ENCODE data around the gene MYH15. TPM values are rescaled to one million over a fixed set of nuclear protein-coding genes. Genes with fewer than 3 reads are reported as not detected.
A peak's percentile ranks its signal among the peaks of the same experiment; 100 is the strongest.

Gene MYH15
- total and polyA plus RNA-seq, 4 donors, result 0.06 to 0.31 (median 0.25) TPM

DNA sequence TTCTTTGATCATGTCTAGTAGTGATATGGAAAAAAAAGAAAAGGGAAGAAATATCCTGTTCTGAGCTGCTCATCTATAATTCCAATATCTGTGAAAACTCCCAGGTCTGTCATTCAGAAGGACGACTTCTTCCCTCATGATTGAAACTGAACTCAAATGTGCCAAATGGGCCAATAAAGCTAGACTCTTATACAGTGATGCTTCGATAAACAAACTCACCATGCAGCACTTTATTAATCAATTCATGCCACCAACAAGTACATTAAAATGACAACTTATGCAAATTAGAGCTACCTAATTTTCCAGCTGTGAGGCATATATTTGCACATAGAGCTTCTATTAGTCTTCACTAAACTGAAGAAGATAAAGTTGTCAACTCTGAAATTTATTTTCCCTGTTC, 15.6 kb upstream of the MYH15 start:
- H3K4me3 ChIP-seq, result no peak overlapping the region
- no peaks in the 10 kb centered on the region for H3K36me3 ChIP-seq (ENCODE audit: control insufficient read depth in 4 of 4, insufficient read depth in 4 of 4, low read length in 4 of 4)
- no peak overlapping the region for H3K27ac ChIP-seq (ENCODE audit: low read depth in 1 of 2, low read length in 1 of 2)
- TF ChIP-seq, protein P1, sequence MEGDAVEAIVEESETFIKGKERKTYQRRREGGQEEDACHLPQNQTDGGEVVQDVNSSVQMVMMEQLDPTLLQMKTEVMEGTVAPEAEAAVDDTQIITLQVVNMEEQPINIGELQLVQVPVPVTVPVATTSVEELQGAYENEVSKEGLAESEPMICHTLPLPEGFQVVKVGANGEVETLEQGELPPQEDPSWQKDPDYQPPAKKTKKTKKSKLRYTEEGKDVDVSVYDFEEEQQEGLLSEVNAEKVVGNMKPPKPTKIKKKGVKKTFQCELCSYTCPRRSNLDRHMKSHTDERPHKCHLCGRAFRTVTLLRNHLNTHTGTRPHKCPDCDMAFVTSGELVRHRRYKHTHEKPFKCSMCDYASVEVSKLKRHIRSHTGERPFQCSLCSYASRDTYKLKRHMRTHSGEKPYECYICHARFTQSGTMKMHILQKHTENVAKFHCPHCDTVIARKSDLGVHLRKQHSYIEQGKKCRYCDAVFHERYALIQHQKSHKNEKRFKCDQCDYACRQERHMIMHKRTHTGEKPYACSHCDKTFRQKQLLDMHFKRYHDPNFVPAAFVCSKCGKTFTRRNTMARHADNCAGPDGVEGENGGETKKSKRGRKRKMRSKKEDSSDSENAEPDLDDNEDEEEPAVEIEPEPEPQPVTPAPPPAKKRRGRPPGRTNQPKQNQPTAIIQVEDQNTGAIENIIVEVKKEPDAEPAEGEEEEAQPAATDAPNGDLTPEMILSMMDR (IDR thresholded peaks at IDR 0.05; ENCODE audit: control extremely low read depth, extremely low read depth), result no peak
- 90 to 94% methylated on average over 2 of the region's 2 CpGs for WGBS, 2 donors
- H3K27me3 ChIP-seq (ENCODE audit: control insufficient read depth in 3 of 3, insufficient read depth in 3 of 3, low read length in 2 of 3), result no peaks in the 10 kb centered on the region
- H3K9ac ChIP-seq (ENCODE audit: insufficient read depth in 1 of 2, low read length in 2 of 2), result no peak overlapping the region
- peaks cover 0 to 12% (median 0%) of the 10 kb centered on the region in 5 donors for H3K4me1 ChIP-seq (ENCODE audit: control insufficient read depth in 5 of 5, insufficient read depth in 5 of 5, low read length in 5 of 5)
- ATAC-seq (ENCODE audit: insufficient read depth, low FRiP score) (no peak), DNase-seq (no peak)
- H3K9me3 ChIP-seq (ENCODE audit: control insufficient read depth in 4 of 4, insufficient read depth in 3 of 4, low read length in 3 of 4), result no peaks in the 10 kb centered on the region

DNA sequence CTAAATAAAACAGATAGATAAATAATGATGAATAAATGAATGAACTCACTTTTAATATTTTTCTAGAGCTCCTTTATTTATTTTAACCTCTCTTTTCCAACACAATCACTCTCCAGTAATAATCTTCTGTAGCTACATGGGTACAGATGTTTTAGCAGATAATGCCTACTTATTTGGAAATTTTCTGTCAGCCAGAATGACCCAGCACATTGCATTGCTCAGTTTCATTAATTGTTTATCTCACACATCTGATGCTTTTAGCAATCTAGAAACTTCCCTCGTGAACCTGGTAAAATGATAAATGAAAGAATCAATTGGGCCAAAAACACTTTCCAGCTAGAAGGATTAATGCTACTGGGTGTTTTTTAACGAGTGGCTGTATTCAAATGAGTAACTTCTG, 14.9 kb upstream of the MYH15 start:
- no peak overlapping the region for H3K4me3 ChIP-seq
- H3K4me1 ChIP-seq (ENCODE audit: control insufficient read depth in 5 of 5, insufficient read depth in 5 of 5, low read length in 5 of 5), result peaks cover 0 to 12% (median 0%) of the 10 kb centered on the region in 5 donors
- H3K9ac ChIP-seq (ENCODE audit: insufficient read depth in 1 of 2, low read length in 2 of 2), result no peak overlapping the region
- no peak overlapping the region for H3K27ac ChIP-seq (ENCODE audit: low read depth in 1 of 2, low read length in 1 of 2)
- ATAC-seq (ENCODE audit: insufficient read depth, low FRiP score) (no peak), DNase-seq (no peak)
- 62 to 63% methylated on average over 2 of the region's 2 CpGs for whole genome bisulfite sequencing, 2 donors
- no peaks in the 10 kb centered on the region for H3K9me3 ChIP-seq (ENCODE audit: control insufficient read depth in 4 of 4, insufficient read depth in 3 of 4, low read length in 3 of 4)
- no peaks in the 10 kb centered on the region for H3K36me3 ChIP-seq (ENCODE audit: control insufficient read depth in 4 of 4, insufficient read depth in 4 of 4, low read length in 4 of 4)
- TF ChIP-seq, protein P1 (IDR thresholded peaks at IDR 0.05; ENCODE audit: control extremely low read depth, extremely low read depth), result no peak
- H3K27me3 ChIP-seq (ENCODE audit: control insufficient read depth in 3 of 3, insufficient read depth in 3 of 3, low read length in 2 of 3), result no peaks in the 10 kb centered on the region

DNA sequence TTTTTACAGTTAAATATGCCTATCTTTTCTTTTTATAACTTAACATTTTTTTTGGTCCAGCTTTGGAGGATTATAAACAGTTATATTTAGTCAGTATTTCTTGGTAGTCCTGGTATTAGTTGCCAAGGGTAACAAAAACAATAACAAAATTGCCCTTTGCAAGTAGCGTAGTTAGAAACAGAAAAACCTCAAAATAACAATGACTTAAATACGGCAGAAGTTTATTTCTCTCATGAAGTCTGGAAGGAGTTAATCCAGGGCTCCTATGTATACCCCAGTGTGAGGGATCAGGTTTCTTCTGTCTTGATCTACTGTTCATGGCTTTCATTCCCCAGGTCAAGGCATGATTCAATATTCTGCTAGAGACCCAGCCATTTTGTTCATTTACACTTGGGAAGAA, 14.1 kb upstream of the MYH15 start:
- H3K4me3 ChIP-seq, result no peak overlapping the region
- H3K36me3 ChIP-seq (ENCODE audit: control insufficient read depth in 4 of 4, insufficient read depth in 4 of 4, low read length in 4 of 4), result no peaks in the 10 kb centered on the region
- TF ChIP-seq, protein P1 (IDR thresholded peaks at IDR 0.05; ENCODE audit: control extremely low read depth, extremely low read depth), result no peak
- no peaks in the 10 kb centered on the region for H3K27me3 ChIP-seq (ENCODE audit: control insufficient read depth in 3 of 3, insufficient read depth in 3 of 3, low read length in 2 of 3)
- peaks cover 0 to 11% (median 0%) of the 10 kb centered on the region in 5 donors for H3K4me1 ChIP-seq (ENCODE audit: control insufficient read depth in 5 of 5, insufficient read depth in 5 of 5, low read length in 5 of 5)
- 39 to 59% methylated on average over 2 of the region's 2 CpGs for WGBS, 2 donors
- no peaks in the 10 kb centered on the region for H3K9me3 ChIP-seq (ENCODE audit: control insufficient read depth in 4 of 4, insufficient read depth in 3 of 4, low read length in 3 of 4)
- ATAC-seq (ENCODE audit: insufficient read depth, low FRiP score) (peak; percentile 51), DNase-seq (peak in 2 of 3 donors; percentile 15 to 35)
- no peak overlapping the region for H3K9ac ChIP-seq (ENCODE audit: insufficient read depth in 1 of 2, low read length in 2 of 2)
- peak overlapping the region in 1 of 2 donors; percentile 33 for H3K27ac ChIP-seq (ENCODE audit: low read depth in 1 of 2, low read length in 1 of 2)

DNA sequence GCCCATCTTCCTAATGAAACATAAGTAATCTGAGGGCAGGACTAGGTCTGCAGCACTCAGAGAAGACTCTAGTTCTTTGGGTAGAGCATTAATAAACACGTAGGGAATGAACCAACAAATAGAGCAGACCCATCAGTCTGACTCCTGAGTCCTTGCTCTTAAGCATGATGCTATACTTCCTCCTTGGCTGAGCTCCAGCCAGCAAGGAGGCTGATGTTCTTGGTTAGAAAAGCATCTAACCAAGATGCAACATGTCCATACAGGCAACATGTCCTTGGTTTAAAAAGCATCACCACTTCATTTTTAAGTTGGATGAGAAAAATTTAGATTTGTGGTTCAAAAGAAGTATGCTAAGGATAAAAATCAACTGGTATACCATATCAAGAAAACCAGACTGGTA, 8.5 kb upstream of the MYH15 start:
- 55 to 73% methylated on average over 1 of the region's 1 CpG for WGBS, 2 donors
- no peaks in the 10 kb centered on the region for H3K4me1 ChIP-seq (ENCODE audit: control insufficient read depth in 5 of 5, insufficient read depth in 5 of 5, low read length in 5 of 5)
- H3K27me3 ChIP-seq (ENCODE audit: control insufficient read depth in 3 of 3, insufficient read depth in 3 of 3, low read length in 2 of 3), result no peaks in the 10 kb centered on the region
- no peak overlapping the region for H3K9ac ChIP-seq (ENCODE audit: insufficient read depth in 1 of 2, low read length in 2 of 2)
- no peak overlapping the region for H3K27ac ChIP-seq (ENCODE audit: low read depth in 1 of 2, low read length in 1 of 2)
- no peak overlapping the region for H3K4me3 ChIP-seq
- TF ChIP-seq, protein P1 (IDR thresholded peaks at IDR 0.05; ENCODE audit: control extremely low read depth, extremely low read depth), result no peak
- ATAC-seq (ENCODE audit: insufficient read depth, low FRiP score), result no peak
- H3K36me3 ChIP-seq (ENCODE audit: control insufficient read depth in 4 of 4, insufficient read depth in 4 of 4, low read length in 4 of 4), result no peaks in the 10 kb centered on the region
- peak in 1 of 3 donors; percentile 18 for DNase-seq
- H3K9me3 ChIP-seq (ENCODE audit: control insufficient read depth in 4 of 4, insufficient read depth in 3 of 4, low read length in 3 of 4), result no peaks in the 10 kb centered on the region

Measured in lung (tissue), 12 donors.